CD4-positive, alpha-beta T cell treated with Interleukin-10 for 1 hour (primary cell): ENCODE data around the gene NSG2.
"Not testable (repeated sequence)": the region's sequence is repeated elsewhere in the genome, so short reads cannot be mapped to it uniquely, and the experiment has no call there.

ENCODE experiments used
- DNase-seq: peaks from one replicate; pipeline ENCODE4 v3.0.0-alpha.2; 2020

The NSG2 gene

DNA sequence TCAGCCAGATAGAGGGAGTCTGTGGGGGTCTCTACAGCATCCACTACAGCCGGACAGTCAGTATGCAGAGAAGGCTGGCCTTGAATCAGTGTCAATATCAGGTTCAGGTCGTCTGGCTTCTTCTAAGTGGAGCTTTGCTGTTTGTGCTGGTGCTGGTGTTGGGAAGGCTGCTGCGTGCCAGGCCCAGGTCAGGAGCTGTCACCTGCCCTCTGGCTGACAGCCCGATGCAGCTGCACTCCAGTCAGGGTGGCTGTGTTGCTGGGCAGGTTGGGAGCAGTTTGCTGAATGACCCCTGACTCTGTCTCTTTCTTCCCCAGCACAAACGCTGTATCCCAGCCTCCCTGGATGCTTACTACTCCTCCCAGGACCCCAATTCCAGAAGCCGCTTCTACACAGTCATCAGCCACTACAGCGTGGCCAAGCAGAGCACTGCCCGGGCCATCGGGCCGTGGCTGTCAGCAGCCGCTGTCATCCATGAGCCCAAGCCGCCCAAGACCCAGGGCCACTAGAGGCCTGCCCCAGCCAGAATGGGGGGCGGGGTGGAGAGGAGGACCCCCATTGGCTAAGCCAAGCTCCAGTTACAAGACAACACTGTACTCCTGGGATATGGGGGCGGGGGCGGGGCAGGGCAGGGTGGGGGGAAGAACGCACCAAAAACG, 61.6 kb downstream of the NSG2 start:
- no peak for DNase-seq

DNA sequence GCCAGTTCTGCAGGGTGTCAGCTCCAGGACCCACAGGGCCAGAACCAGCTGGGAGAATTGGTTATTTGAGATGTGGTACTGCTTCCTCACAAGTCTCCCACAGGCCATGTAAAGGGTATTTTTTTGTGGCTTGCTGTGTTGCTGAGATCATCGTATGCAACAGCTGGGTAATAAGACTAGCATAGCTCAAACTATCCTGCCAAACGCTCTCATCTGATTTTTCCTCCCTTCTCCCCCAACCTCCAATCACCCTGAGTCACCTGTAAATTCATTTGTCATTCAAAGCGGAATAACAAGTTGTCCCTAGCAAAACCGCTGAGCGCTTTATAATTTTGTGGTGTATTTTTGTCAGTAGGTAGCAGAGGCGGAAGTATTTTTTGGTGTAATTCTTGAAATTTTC, 63.2 kb downstream of the NSG2 start:
- DNase-seq = no peak

GRCh38 chr5:174109698-174110260, 64.3 kb downstream of the NSG2 start:
- DNase-seq = no peak

GRCh38 chr5:174110310-174110709, 64.8 kb downstream of the NSG2 start:
- DNase-seq = no peak

GRCh38 chr5:174111287-174111973, 65.9 kb downstream of the NSG2 start:
- no peak for DNase-seq

DNA sequence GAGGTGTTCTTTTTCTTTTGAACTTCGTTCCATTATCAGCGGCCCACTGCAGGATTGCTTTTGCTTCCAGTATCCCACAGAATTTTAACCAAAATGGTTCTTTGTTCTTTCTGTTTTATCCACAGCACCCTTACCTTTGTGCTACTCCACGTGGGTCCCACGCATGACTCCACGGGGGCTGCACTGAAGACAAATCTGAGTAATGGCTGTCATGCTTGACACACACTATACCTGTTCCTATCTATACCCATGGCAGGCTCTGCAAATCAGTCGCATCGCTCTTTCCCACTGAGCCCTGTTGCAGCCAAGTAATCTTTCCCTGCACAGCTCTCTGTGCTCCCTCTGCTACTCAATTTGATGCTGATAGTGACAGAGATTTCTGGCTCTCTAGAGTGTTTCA, 69.7 kb downstream of the NSG2 start:
- no peak for DNase-seq

GRCh38 chr5:174118823-174119467, 73.4 kb downstream of the NSG2 start:
- no peak for DNase-seq

DNA sequence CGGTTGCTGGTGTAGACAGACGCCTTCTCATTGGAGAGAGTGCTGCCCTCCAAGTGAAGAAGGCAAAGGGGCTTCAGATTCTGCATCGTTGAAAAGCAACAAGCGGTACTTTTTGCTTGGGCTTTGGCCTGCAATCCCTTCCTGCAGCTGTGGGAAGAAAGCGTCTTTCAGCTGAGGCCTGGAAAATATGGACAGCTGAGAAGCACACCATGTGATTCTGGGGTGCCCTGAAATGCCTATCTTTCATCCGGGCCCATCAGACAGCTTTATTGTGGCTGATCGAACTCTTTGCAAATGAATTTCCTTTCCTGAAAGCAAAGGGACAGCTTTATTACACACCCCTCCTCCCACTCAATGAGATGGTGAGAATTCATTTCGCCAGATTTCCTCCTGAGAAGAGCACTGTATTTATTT, 74.0 kb downstream of the NSG2 start:
- no peak for DNase-seq

DNA sequence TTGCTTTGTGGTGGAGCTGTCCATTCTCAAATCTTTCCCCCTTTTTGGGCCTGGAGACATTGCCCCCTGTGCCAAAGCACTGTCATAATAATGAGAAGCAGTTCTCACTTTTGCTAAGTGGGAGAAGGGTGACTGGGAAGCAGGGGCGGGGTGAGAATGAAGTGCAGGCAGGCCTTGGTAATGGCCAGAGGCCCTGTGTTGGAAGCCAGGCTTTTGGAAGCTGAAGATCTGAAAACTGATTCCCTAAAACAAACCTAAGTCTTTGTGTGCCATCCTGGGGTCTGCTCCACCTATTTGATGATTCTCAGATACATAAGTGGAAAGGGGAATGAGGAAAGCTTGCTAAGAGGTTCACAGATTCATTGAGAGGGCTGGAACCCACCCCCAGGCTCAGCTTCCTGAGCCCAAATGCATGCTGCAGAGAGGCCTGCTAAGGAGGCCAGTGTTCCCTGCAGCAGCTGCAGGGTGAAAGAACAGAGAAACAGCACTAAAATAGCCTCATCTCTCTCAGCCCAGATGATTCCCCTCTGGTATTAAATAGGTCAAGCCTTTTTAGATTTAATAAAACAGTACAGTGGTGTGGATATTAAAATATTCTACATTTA, 75.0 kb downstream of the NSG2 start:
- no peak for DNase-seq

DNA sequence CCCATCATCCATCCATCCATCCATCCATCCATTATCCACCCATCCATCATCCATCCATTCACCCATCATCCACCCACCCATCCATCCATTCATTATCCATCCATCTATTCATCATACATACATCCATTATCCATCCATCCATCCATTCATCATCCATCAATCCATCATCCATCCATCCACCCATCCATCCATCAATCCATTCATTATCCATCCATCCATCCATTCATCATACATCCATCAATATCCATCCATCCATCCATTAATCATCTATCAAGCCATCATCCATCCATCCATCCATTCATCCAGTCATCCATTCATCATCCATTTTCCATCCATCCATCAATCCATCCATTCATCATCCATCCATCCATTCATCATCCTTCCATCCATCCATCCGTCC, 89.0 kb downstream of the NSG2 start:
- DNase-seq = no peak

- DNase-seq = no peak
Observed at GRCh38 chr5:174139623-174140022, 94.1 kb downstream of the NSG2 start.

DNA sequence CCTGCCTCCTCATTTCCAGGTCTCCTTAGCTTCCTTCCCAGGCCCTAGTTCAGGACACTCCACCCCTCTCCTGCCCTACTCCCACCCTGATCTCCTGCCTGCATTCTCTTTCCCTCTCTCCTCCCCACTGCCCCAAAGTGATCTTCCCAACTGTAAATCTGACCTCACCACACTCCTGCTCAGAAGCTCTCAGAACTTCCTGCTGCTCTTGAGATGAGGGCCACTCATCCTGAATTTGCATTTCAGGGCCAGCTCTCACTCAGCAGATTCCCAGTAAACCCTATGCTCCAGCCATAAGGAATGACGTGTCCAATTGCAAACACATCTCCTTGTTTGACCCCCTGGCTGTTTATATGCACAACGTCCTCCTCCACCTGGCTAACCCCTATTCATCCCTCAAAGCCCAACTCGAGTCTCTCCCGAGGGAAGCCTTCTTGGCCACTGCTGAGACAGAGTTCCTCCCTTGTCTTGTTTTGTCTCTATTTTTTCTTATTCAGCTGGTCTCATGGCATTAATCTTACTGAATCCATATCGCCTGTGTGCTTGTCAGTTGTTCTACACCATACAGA, 95.0 kb downstream of the NSG2 start:
- no peak for DNase-seq

DNA sequence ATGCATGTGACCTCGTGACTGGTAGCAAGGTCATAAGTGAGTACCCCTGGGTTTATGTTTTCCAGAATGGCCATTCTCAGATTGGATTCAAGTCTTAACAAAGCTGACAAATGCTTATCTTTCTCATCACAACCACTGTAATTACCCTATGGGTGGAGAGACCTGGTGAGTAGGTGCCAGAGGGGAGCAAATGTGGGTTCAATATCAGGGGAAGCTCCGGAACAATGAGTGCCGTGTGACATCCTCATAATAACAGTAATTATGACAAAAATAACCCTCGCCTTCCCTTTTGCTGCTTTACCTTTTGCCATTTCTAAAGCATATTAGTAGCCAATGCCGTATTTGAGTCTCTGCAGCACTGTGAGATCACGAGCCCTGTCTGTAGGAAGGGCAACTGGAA, 95.9 kb downstream of the NSG2 start:
- no peak for DNase-seq

DNA sequence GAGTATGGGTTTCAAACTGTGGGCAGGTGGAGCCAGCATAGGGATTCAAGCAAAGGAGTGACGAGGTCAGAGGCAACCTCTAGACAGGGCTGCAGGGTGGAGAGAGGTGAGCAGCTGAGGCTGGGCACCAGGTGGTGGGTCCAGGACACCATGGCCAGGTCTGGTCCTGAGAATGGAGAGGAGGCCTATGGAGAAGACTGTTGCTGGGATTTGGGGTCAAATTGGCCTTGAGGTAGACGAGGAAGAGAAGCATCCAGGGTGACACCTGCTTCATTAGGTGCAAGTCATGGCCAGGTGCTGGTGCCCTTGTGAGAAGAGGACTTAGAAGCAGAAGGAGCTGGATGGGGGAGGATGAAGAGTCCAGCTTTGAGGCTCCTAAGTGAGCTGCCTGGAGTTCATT, 99.6 kb downstream of the NSG2 start:
- DNase-seq = no peak

GRCh38 chr5:174145821-174146220, 100.3 kb downstream of the NSG2 start:
- DNase-seq = no peak

DNA sequence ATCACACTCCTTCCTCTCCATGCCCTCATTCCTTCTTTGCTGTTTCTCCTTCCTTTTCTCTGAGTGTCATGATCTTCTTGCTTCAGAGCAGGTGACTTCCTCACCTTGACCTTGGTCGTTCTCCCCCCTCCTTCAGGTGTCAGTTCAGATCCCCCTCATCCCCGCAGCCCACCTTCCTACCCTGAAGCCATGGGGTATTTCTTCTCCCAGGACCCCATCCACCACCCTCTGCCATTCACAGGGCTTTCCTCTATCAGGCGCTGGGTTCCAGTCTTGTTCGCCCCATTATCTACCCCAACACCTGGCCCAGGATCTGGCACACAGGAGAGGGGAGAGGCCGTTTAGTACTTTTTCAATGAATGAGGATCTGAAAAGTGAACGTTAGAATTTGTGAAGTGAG, 101.0 kb downstream of the NSG2 start:
- DNase-seq = no peak

DNA sequence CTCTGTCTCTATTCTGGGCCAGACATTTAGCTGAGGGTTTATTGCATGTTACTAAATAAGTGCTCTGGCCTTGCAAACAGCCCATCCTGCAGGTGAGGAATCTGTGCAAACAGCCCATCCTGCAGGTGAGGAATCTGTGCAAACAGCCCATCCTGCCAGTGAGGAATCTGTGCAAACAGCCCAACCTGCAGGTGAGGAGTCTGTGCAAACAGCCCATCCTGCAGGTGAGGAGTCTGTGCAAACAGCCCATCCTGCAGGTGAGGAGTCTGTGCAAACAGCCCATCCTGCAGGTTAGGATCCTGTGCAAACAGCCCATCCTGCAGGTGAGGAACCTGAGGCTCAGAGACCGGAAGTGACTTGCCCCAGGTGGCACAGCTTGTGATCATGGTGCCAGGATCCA, 101.5 kb downstream of the NSG2 start:
- not testable (repeated sequence) for DNase-seq

GRCh38 chr5:174147551-174147950, 102.0 kb downstream of the NSG2 start:
- no peak for DNase-seq

DNA sequence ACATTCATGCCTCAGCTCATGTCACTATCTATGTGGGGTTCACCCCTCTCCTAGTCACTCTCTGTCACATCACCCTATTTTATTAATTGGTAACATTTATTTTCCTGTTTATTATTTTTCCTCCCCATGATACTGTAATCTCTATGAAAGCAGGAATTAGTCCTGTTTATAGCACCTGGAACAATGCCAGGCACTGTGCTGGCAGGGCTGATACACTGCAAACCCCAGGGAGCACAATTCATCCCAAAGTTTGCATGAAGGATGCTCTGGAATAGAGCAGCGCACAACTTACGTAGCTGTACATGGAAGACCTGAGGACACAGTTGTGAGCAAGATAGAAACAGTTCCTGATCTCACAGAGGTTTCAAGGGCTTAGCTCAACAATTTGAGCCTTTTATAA, 103.2 kb downstream of the NSG2 start:
- no peak for DNase-seq

DNA sequence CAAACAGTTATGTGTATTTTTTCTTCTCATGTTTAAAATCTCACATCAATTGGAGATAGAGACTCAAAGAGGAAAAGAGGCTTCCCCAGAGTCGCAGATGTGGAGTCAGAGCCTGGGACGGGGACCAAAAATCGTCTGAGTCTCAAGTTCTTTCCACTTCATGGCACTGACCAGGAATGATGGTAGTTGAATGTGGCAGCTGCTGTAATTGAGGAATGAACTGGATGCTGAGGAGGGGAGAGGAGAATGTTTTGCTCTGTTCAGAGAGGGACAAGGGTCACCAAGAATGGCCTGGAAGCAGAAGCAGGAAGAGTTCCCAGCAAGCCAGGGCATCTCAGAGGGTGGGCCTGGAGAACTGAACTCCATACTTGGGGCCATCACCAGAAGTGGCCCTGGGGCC, 103.9 kb downstream of the NSG2 start:
- no peak for DNase-seq

GRCh38 chr5:174149989-174150388, 104.5 kb downstream of the NSG2 start:
- no peak for DNase-seq

DNA sequence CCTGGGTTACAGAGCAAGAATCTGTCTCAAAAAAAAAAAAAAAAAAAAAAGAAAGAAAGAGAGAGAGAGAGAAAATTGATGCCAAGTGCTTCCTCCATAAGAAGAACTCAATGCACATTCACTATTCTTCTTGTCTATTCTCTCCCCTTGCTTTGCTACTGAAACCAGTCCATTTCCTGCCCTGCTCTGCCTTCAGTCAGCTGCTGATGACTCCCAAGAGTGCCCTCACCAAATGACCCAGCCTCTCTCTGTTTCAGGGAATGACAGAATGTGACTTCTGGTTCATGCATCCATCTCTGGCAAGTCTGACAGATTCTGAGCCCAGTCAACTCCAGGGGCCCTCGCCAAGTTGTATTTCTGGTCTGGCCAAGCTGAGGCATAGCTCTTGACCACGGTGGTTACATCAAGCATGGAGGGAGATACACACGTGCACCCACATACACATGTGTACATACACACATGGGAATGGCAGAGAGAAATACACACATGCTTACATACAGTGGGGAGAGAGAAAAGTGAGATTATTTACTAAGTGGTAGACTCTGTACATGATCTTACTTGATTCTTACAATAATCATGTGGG, 106.2 kb downstream of the NSG2 start:
- no peak for DNase-seq

DNA sequence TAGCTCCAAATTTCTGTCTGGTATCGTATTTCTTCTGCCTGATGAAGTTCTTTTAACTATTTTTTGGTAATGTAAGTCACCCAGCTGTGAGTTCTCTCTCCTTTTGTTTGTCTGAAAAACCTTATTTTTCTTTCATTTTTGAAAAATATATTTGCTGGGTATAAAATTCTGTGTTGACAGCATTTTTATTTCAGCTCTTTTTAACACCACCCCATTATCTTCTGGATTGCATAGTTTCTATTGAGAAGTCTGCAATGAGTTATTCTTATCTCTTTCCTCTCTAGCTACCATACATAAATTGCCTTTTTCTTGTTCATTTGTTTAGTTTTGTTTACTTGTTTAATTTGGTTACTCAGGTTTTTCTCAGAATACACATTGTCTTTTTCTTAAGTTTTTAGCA, 109.1 kb downstream of the NSG2 start:
- DNase-seq = no peak
